ENCODE results near the gene SCO2. TPM values are rescaled to one million over a fixed set of nuclear protein-coding genes. Genes with fewer than 3 reads are reported as not detected.

The SCO2 gene
- total RNA-seq, 3 donors from 2014 or later (not counting 1 experiment from before 2014, with no cell fraction given): 2.8 to 13.5 (median 8.4) TPM

DNA sequence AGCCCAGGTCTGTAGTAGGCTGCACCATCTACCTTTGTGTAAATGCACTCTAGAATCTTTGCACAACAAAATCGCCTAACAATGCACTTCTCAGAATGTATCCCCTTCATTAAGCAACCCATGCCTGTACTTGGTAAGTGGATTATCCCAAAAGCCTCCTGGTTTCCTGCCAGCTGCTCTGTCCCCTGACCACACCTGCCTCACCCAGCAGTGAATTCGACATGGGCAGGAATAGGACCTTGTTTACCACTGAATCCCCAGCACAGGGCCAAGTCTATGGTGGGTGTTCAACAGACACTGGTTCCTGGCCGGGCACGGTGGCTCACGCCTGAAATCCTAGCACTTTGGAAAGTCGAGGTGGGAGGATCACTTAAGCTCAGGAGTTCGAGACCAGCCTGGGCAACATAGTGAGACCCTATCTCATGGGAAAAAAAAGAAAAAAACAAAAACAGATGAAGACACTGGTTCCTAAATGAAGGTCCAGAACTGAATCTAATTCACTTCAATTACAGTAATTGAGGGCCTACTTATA is 42.4 kb upstream of the SCO2 start:
- Histone ChIP-seq H3K27ac (ENCODE audit: low read length) (no peak overlapping the region), H3K4me3 (ENCODE audit: low read length) (no peak overlapping the region), H3K36me3 (ENCODE audit: control insufficient read depth, insufficient read depth, low read length) (peaks cover 16% of the 10 kb centered on the region), H3K27me3 (ENCODE audit: control insufficient read depth, insufficient read depth, low read length) (no peaks in the 10 kb centered on the region), H3K9me3 (ENCODE audit: control insufficient read depth, insufficient read depth, low read length) (no peaks in the 10 kb centered on the region), H3K4me1 (ENCODE audit: control insufficient read depth, insufficient read depth, low read length) (peaks cover 10% of the 10 kb centered on the region)
- H3K36me3 Mint-ChIP-seq: no peaks in the 10 kb centered on the region
- no peaks in the 10 kb centered on the region for H3K9me3 Mint-ChIP-seq
- no peak overlapping the region for H3K27ac Mint-ChIP-seq
- no peak for ATAC-seq
- no peak overlapping the region for H3K4me3 Mint-ChIP-seq
- WGBS (ENCODE audit: insufficient coverage): 97% methylated on average over 7 of the region's 7 CpGs
- peaks cover 9 to 10% of the 10 kb centered on the region in 2 donors for H3K4me1 Mint-ChIP-seq
- TF ChIP-seq, protein P1, sequence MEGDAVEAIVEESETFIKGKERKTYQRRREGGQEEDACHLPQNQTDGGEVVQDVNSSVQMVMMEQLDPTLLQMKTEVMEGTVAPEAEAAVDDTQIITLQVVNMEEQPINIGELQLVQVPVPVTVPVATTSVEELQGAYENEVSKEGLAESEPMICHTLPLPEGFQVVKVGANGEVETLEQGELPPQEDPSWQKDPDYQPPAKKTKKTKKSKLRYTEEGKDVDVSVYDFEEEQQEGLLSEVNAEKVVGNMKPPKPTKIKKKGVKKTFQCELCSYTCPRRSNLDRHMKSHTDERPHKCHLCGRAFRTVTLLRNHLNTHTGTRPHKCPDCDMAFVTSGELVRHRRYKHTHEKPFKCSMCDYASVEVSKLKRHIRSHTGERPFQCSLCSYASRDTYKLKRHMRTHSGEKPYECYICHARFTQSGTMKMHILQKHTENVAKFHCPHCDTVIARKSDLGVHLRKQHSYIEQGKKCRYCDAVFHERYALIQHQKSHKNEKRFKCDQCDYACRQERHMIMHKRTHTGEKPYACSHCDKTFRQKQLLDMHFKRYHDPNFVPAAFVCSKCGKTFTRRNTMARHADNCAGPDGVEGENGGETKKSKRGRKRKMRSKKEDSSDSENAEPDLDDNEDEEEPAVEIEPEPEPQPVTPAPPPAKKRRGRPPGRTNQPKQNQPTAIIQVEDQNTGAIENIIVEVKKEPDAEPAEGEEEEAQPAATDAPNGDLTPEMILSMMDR (IDR thresholded peaks at IDR 0.05): no peak
- peaks cover 0 to 6% of the 10 kb centered on the region in 2 donors for H3K27me3 Mint-ChIP-seq (ENCODE audit: low read depth in 2 of 2)
- intact Hi-C loops (cut with micrococcal nuclease): no loop called here
- no peak for DNase-seq

DNA sequence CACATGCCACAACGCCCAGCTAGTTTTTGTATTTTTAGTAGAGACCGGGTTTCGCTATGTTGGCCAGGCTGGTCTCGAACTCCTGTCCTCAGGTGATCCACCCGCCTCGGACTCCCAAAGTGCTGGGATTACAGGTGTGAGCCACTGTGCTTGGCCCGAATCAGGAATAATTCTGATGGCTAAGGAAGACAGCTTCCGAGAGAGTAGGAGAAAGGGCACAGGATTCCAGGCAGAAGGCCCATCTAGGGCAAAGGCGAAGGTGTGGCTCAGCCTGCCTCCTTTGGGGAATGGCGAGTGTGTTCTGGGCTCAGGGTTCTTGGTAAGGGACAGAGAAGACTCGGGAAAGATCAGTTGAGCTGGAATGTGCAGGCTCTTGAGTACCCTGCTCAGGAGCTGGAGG is 38.9 kb upstream of the SCO2 start:
- DNase-seq: no peak
- Histone ChIP-seq H3K36me3 (ENCODE audit: control insufficient read depth, insufficient read depth, low read length) (peaks cover 4% of the 10 kb centered on the region), H3K27me3 (ENCODE audit: control insufficient read depth, insufficient read depth, low read length) (no peaks in the 10 kb centered on the region), H3K9me3 (ENCODE audit: control insufficient read depth, insufficient read depth, low read length) (no peaks in the 10 kb centered on the region), H3K4me1 (ENCODE audit: control insufficient read depth, insufficient read depth, low read length) (peaks cover 15% of the 10 kb centered on the region), H3K27ac (ENCODE audit: low read length) (no peak overlapping the region), H3K4me3 (ENCODE audit: low read length) (no peak overlapping the region)
- Mint-ChIP-seq H3K27ac (no peak overlapping the region), H3K36me3 (no peaks in the 10 kb centered on the region), H3K4me1 (peaks cover 23 to 28% of the 10 kb centered on the region in 2 donors), H3K9me3 (no peaks in the 10 kb centered on the region), H3K27me3 (ENCODE audit: low read depth in 2 of 2) (peaks cover 0 to 6% of the 10 kb centered on the region in 2 donors), H3K4me3 (no peak overlapping the region)
- WGBS (ENCODE audit: insufficient coverage): 94% methylated on average over 11 of the region's 11 CpGs
- intact Hi-C loops (cut with micrococcal nuclease): loop anchor here (5.0 kb wide), 2 partner anchors 37 to 57 kb away; partner anchors contain the start of genes LMF2, NCAPH2 and SCO2
- ATAC-seq: no peak
- TF ChIP-seq, protein P1 (IDR thresholded peaks at IDR 0.05): no peak

DNA sequence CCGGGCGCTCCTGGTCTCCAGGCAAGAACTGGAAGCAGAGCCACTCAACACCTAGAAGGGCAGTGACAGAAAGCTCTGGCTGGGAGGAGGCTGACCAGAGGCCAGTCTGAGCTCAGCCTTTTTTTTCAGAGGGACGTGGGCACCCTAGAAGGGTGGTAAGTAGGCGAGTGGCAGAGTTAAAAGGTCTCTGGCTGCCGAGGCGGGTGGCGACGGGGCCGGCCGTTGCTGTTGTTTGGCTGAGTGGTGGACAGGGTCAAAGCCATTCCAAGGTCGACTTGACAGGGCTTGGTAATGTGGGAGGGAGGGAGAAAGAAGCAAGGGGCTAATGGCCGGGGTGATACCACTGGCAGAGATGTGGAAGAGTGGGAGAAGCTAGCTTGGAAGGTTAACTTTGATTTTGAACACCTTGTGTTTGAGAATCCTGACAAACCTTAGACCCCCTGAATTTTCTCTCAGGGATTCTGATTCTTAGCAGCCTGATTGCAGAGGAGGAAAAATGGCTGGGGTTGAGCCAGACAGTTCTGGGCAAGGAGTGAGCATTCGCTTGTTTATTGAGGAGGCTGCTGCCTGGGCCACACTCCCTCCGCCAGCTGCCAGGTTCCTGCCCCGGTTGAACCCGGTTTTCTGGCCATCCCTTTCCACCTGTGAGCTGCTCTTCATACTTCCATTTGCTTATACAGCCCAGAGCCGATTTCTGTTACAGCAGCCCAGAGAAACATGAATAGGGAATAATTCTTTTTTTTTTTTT is 38.2 kb upstream of the SCO2 start:
- ATAC-seq: no peak
- peaks cover 15% of the 10 kb centered on the region for H3K4me1 ChIP-seq (ENCODE audit: control insufficient read depth, insufficient read depth, low read length)
- H3K4me1 Mint-ChIP-seq: peaks cover 23 to 28% of the 10 kb centered on the region in 2 donors
- peak overlapping the region; percentile 97 for H3K4me3 Mint-ChIP-seq
- H3K4me3 ChIP-seq (ENCODE audit: low read length): peak overlapping the region; percentile 49
- no peaks in the 10 kb centered on the region for H3K9me3 Mint-ChIP-seq
- H3K27ac ChIP-seq (ENCODE audit: low read length): peak overlapping the region; percentile 2
- H3K36me3 Mint-ChIP-seq: no peaks in the 10 kb centered on the region
- peaks cover 2% of the 10 kb centered on the region for H3K36me3 ChIP-seq (ENCODE audit: control insufficient read depth, insufficient read depth, low read length)
- intact Hi-C loops (cut with micrococcal nuclease): loop anchor here (5.0 kb wide), 2 partner anchors 36 to 56 kb away; partner anchors contain the start of genes LMF2, NCAPH2 and SCO2
- 37% methylated on average over 16 of the region's 17 CpGs for WGBS (ENCODE audit: insufficient coverage)
- peaks cover 0 to 6% of the 10 kb centered on the region in 2 donors for H3K27me3 Mint-ChIP-seq (ENCODE audit: low read depth in 2 of 2)
- peak overlapping the region; percentile 87 to 88 for H3K27ac Mint-ChIP-seq
- TF ChIP-seq, protein P1 (IDR thresholded peaks at IDR 0.05): no peak
- H3K27me3 ChIP-seq (ENCODE audit: control insufficient read depth, insufficient read depth, low read length): no peaks in the 10 kb centered on the region
- DNase-seq: no peak
- H3K9me3 ChIP-seq (ENCODE audit: control insufficient read depth, insufficient read depth, low read length): no peaks in the 10 kb centered on the region
